K562 (cell line): ENCODE measurements around the gene ZG16B. TPM values are rescaled to one million over a fixed set of nuclear protein-coding genes. Genes with fewer than 3 reads are reported as not detected.

ENCODE experiments used
- ATAC-seq: fragments of 200-7000 bp; cut with Tn5 transposase; 3 replicates; pipeline ENCODE4 v1.9.1; 2020; ENCODE audit warnings: moderate library complexity
- BruUV-seq: library from RNA; stranded (reverse); fragments of 400-500 nt; replicated peaks from 2 replicates; lab custom pipeline; 2021; lab: Mats Ljungman, UMichigan
- CTCF ChIA-PET: fragments of 300-600 bp; formaldehyde crosslinking; extraction: SDS; loops from one replicate; lab custom pipeline; 2021; ENCODE audit warnings: low intra/inter-chr PET ratio; lab: Yijun Ruan, JAX
- POLR2A ChIA-PET: fragments of 300-600, 350-650 bp; sonication (Branson Sonifier 250); formaldehyde crosslinking; extraction: SDS; loops from one replicate; lab custom pipeline; 2021; ENCODE audit warnings: antibody characterized with exemption, inconsistent platforms; lab: Yijun Ruan, JAX
- DNase-seq, 4 experiments: peaks; one replicate each; pipeline versions ENCODE4 v3.0.0 to v3.0.0-alpha.2; 2011 to 2018; ENCODE audit warnings: low spot score in 3 of 4, mixed read lengths in 3 of 4; ENCODE audit errors: extremely low read depth in 1 of 4
- FAIRE-seq: peaks from 2 replicates; lab custom pipeline; 2011; peaks lifted over from hg19 to GRCh38; lab: Jason Lieb, UNC
- H2AFZ ChIP-seq: 2 replicates; pipeline ENCODE4 v1.6.0; 2011; ENCODE audit warnings: low read depth, low read length, control low read depth, inconsistent platforms
- H3K27ac ChIP-seq: fragments of 200-600 bp; 3 replicates; pipeline ENCODE4 v1.8.0; 2011; ENCODE audit warnings: low read depth, mild to moderate bottlenecking, control low read depth, inconsistent platforms, low read length, moderate library complexity, mixed read lengths; ENCODE audit errors: extremely low read depth
- H3K27me3 ChIP-seq, 2 experiments: fragments of 300-600 bp in 1 of 2; 2 replicates in 1 of 2; 3 replicates in 1 of 2; pipeline versions ENCODE4 v1.6.0 to v1.8.0; 2011; ENCODE audit warnings: inconsistent platforms in 2 of 2, low read length in 2 of 2, mild to moderate bottlenecking in 1 of 2, mixed read lengths in 1 of 2, moderate library complexity in 1 of 2; ENCODE audit not compliant: control insufficient read depth in 2 of 2, insufficient read depth in 2 of 2
- H3K36me3 ChIP-seq: fragments of 300-600 bp; 3 replicates; pipeline ENCODE4 v1.8.0; 2011; ENCODE audit warnings: mild to moderate bottlenecking, low read length, inconsistent platforms; ENCODE audit not compliant: control insufficient read depth, insufficient read depth
- H3K4me1 ChIP-seq, 2 experiments: fragments of 200-600 bp in 1 of 2; replicated peaks in 1 of 2; 2 replicates in 1 of 2; 3 replicates in 1 of 2; pipeline versions ENCODE4 v1.5.1 to v1.8.0; 2011; ENCODE audit warnings: inconsistent platforms in 2 of 2, low read length in 2 of 2, mild to moderate bottlenecking in 1 of 2, mixed read lengths in 1 of 2, moderate library complexity in 1 of 2; ENCODE audit not compliant: control insufficient read depth in 2 of 2, insufficient read depth in 2 of 2
- H3K4me2 ChIP-seq: 2 replicates; pipeline ENCODE4 v1.6.1; 2011; ENCODE audit warnings: low read length, control low read depth, inconsistent platforms, mixed read lengths; ENCODE audit not compliant: insufficient read depth
- H3K4me3 ChIP-seq: fragments of 200-600 bp; sonication (generic), shearing (Covaris generic); 2 replicates; pipeline ENCODE4 v1.5.1; 2016; ENCODE audit warnings: control low read depth, inconsistent platforms
- H3K79me2 ChIP-seq: fragments of 200-600 bp; 3 replicates; pipeline ENCODE4 v1.8.0; 2011; ENCODE audit warnings: low read length, inconsistent platforms; ENCODE audit not compliant: control insufficient read depth, insufficient read depth
- H3K9ac ChIP-seq, 2 experiments: 2 replicates each; pipeline versions ENCODE4 v1.6.0 to v1.6.1; 2011; ENCODE audit warnings: low read depth in 2 of 2, low read length in 2 of 2, control low read depth in 1 of 2, inconsistent platforms in 1 of 2, mild to moderate bottlenecking in 1 of 2, mixed read lengths in 1 of 2; ENCODE audit not compliant: insufficient read depth in 1 of 2
- H3K9me1 ChIP-seq: one replicate; pipeline ENCODE4 v1.6.0; 2011; ENCODE audit warnings: inconsistent platforms, mild to moderate bottlenecking, low read length, moderate library complexity; ENCODE audit not compliant: control insufficient read depth, insufficient read depth
- H3K9me3 ChIP-seq: replicated peaks from 2 replicates; pipeline ENCODE4 v1.5.1; 2011; ENCODE audit warnings: low read depth, low read length, inconsistent platforms; ENCODE audit not compliant: control insufficient read depth, insufficient read depth
- H4K20me1 ChIP-seq: replicated peaks from 2 replicates; pipeline ENCODE4 v1.6.1; 2011; ENCODE audit warnings: low read length, inconsistent platforms, mixed read lengths; ENCODE audit not compliant: control insufficient read depth, insufficient read depth
- POLR2G ChIP-seq: fragments of 200-400 bp; formaldehyde crosslinking; IDR thresholded peaks from 2 replicates; pipeline ENCODE4 v1.6.1; 2017; ENCODE audit warnings: low read depth, mild to moderate bottlenecking, antibody characterized with exemption, low read length, moderate library complexity
- TGIF2 ChIP-seq: sonication (generic); formaldehyde crosslinking; IDR thresholded peaks from 2 replicates; pipeline ENCODE4 v1.8.1; 2022; ENCODE audit warnings: mild to moderate bottlenecking, missing genetic modification reagents, moderate library complexity
- WGBS: fragments of 100-300 bp; shearing (Covaris generic); methylation state at CpG from one replicate; pipeline ENCODE4 v1.1.6; 2016; ENCODE audit warnings: low coverage, mixed read lengths; ENCODE audit not compliant: insufficient coverage; ENCODE audit errors: missing lambda C conversion rate; 5-methylcytosine and 5-hydroxymethylcytosine counted together
- in situ Hi-C: fragments of 300-500 bp; cut with MboI; formaldehyde crosslinking; loops from 4 replicates; pipeline ENCODE4 v1.15.0; 2018; ENCODE audit warnings: inconsistent platforms, mixed read lengths
- intact Hi-C: fragments of 100-400 bp; cut with micrococcal nuclease; formaldehyde crosslinking; loops from 2 replicates; pipeline ENCODE4 v1.14.2; 2022
- polyA plus RNA-seq, 8 experiments: library from polyadenylated mRNA; depleted of rRNA in 4 of 8; stranded (reverse) in 5 of 8; unstranded in 3 of 8; fragments of >200 nt; fragmentation: Nextera tagmentation in 2 of 8; fragmentation: Illumina TruSeq in 1 of 8; extraction: Ambion mirVana in 2 of 8; extraction: Trizol in 1 of 8; gene quantifications; 2 replicates each; pipeline versions ENCODE4 v1.2.1 to v1.2.3, GENCODE V29; 2011 to 2014; ENCODE audit warnings: inconsistent platforms in 1 of 8, missing spikeins in 1 of 8
- total RNA-seq, 7 experiments: library from RNA; depleted of rRNA in 6 of 7; stranded (reverse); fragments of >200 nt in 6 of 7; fragmentation: Illumina TruSeq in 2 of 7; extraction: Trizol in 2 of 7; gene quantifications; 2 replicates each; pipeline versions ENCODE4 v1.2.1 to v1.2.3, GENCODE V29; 2011 to 2021; ENCODE audit warnings: low replicate concordance in 1 of 7

The ZG16B gene
- total and polyA plus RNA-seq, 9 of the 15 experiments (the other 6 are each of a cell fraction or from before 2014, with no cell fraction given): 0.25 to 0.43 (median 0.34) TPM; not detected in 5

- FAIRE-seq: no peak
- TF ChIP-seq TGIF2 (no peak), POLR2G (0 out of 2 replicates have a peak, but pooled peaks have one; percentile 42)
Observed at GRCh38 chr16:2819939-2820835, 9.9 kb upstream of the ZG16B start.

More at GRCh38 chr16:2819939-2820835, 9.9 kb upstream of the ZG16B start:
- ATAC-seq: no peak
- Histone ChIP-seq H4K20me1 (no peaks in the 10 kb centered on the region), H3K4me3 (no peak overlapping the region), H3K4me2 (no peak overlapping the region), H3K27ac (no peak overlapping the region), H2AFZ (no peak overlapping the region), H3K27me3 (peaks cover 0 to 2% of the 10 kb centered on the region in 2 experiments; a peak in 1 of 5 replicates), H3K36me3 (peaks cover 32% of the 10 kb centered on the region; the same call in 2 of the 3 replicates), H3K79me2 (peaks cover 28% of the 10 kb centered on the region), H3K4me1 (peaks cover 8 to 55% of the 10 kb centered on the region in 2 experiments; a peak in 4 of 5 replicates), H3K9me3 (no peaks in the 10 kb centered on the region), H3K9ac (peak overlapping the region in 1 of 2 experiments; percentile 49; a peak in 1 of 4 replicates), H3K9me1 (no peaks in the 10 kb centered on the region)
- POLR2A ChIA-PET: interaction anchor here (0.5 to 1.2 kb wide), 3 partner anchors 9 to 12 kb away, joined by 3 to 4 read pairs (median 4); no protein-coding TSS in a partner anchor
- intact Hi-C loops (loop anchor here (5.0 kb wide), 1 partner anchor 43 kb away; the partner anchor contains the start of gene ELOB), in situ Hi-C loops (no loop called here)
- 81% methylated on average over 16 of the region's 17 CpGs for WGBS
- CTCF ChIA-PET: no interaction called here
- no peak for DNase-seq
- BruUV-seq: no TSS peak
